HepG2 (cell line): ENCODE results near the gene NHERF2. TPM values are rescaled to one million over a fixed set of nuclear protein-coding genes. Genes with fewer than 3 reads are reported as not detected.

Experiments used
- ARID5B ChIP-seq: IDR thresholded peaks from 2 replicates; pipeline ENCODE4 v1.4.0; 2020; ENCODE audit warnings: mild to moderate bottlenecking, missing genetic modification reagents
- ATM ChIP-seq: fragments of 450-650 bp; IDR thresholded peaks from 2 replicates; pipeline ENCODE4 v1.7.1; 2017; ENCODE audit warnings: mild to moderate bottlenecking, borderline replicate concordance
- CHD2 ChIP-seq: IDR thresholded peaks from 2 replicates; pipeline ENCODE4 v1.6.1; 2011; ENCODE audit warnings: low read depth, low read length, improper control_type of control experiment
- GATAD1 ChIP-seq: IDR thresholded peaks from 2 replicates; pipeline ENCODE4 v1.6.1; 2016; ENCODE audit warnings: missing genetic modification reagents, missing compliant biosample characterization
- HOXA3 ChIP-seq: sonication (generic); formaldehyde crosslinking; IDR thresholded peaks from 2 replicates; pipeline ENCODE4 v1.5.0; 2020; ENCODE audit warnings: missing genetic modification reagents
- POLR2AphosphoS2 ChIP-seq: IDR thresholded peaks from 2 replicates; pipeline ENCODE4 v1.6.1; 2011; ENCODE audit warnings: low read depth, low read length, improper control_type of control experiment
- RNF2 ChIP-seq: fragments of 450-650 bp; conservative IDR thresholded peaks from 2 replicates; pipeline ENCODE4 v1.6.1; 2016; ENCODE audit warnings: low read depth
- SAP130 ChIP-seq: IDR thresholded peaks from 2 replicates; pipeline ENCODE4 v1.6.1; 2016; ENCODE audit warnings: low read depth
- TARDBP ChIP-seq: sonication (generic); formaldehyde crosslinking; IDR thresholded peaks from 2 replicates; pipeline ENCODE4 v1.8.0; 2022; ENCODE audit warnings: mild to moderate bottlenecking, missing genetic modification reagents
- TOPORS ChIP-seq: sonication (generic); formaldehyde crosslinking; IDR thresholded peaks from 2 replicates; pipeline ENCODE4 v1.8.0; 2023; ENCODE audit warnings: mild to moderate bottlenecking, missing genetic modification reagents
- TRIM24 ChIP-seq: sonication (generic); formaldehyde crosslinking; IDR thresholded peaks from 2 replicates; pipeline ENCODE4 v1.8.0; 2022; ENCODE audit warnings: mild to moderate bottlenecking, missing genetic modification reagents
- ZFP36L1 ChIP-seq: sonication (generic); formaldehyde crosslinking; IDR thresholded peaks from 2 replicates; pipeline ENCODE4 v1.8.0; 2022; ENCODE audit warnings: mild to moderate bottlenecking, missing genetic modification reagents, moderate library complexity
- ZKSCAN8 ChIP-seq: IDR thresholded peaks from 2 replicates; pipeline ENCODE4 v1.6.1; 2016; ENCODE audit warnings: borderline replicate concordance, missing genetic modification reagents, missing compliant biosample characterization
- ZNF10 ChIP-seq: sonication (generic); formaldehyde crosslinking; IDR thresholded peaks from 2 replicates; pipeline ENCODE4 v1.4.0; 2020; ENCODE audit warnings: mild to moderate bottlenecking, low read depth, missing genetic modification reagents, borderline replicate concordance
- ZNF263 ChIP-seq: sonication (generic); formaldehyde crosslinking; IDR thresholded peaks from 2 replicates; pipeline ENCODE4 v1.4.0; 2020; ENCODE audit warnings: missing genetic modification reagents
- ZNF280D ChIP-seq: sonication (generic); formaldehyde crosslinking; IDR thresholded peaks from 2 replicates; pipeline ENCODE4 v1.5.1; 2020; ENCODE audit warnings: mild to moderate bottlenecking, missing genetic modification reagents
- ZNF747 ChIP-seq: sonication (generic); formaldehyde crosslinking; IDR thresholded peaks from 2 replicates; pipeline ENCODE4 v1.8.1; 2023; ENCODE audit warnings: missing genetic modification reagents, mild to moderate bottlenecking, borderline replicate concordance
- ZNF770 ChIP-seq: sonication (generic); formaldehyde crosslinking; IDR thresholded peaks from 2 replicates; pipeline ENCODE4 v1.5.0; 2020; ENCODE audit warnings: mild to moderate bottlenecking, missing genetic modification reagents
- ZNF83 ChIP-seq: sonication (generic); formaldehyde crosslinking; IDR thresholded peaks from 2 replicates; pipeline ENCODE4 v1.4.0; 2020; ENCODE audit warnings: missing genetic modification reagents, mild to moderate bottlenecking, borderline replicate concordance
- ZSCAN22 ChIP-seq: sonication (generic); formaldehyde crosslinking; IDR thresholded peaks from 2 replicates; pipeline ENCODE4 v1.4.0; 2020; ENCODE audit warnings: mild to moderate bottlenecking, missing genetic modification reagents
- polyA plus RNA-seq, 8 experiments: library from polyadenylated mRNA; depleted of rRNA in 3 of 8; stranded (reverse) in 7 of 8; unstranded in 1 of 8; fragments of >200 nt; fragmentation: Illumina TruSeq in 4 of 8; extraction: Trizol in 4 of 8; gene quantifications; 2 replicates each; pipeline versions ENCODE4 v1.2.1 to v1.2.3, GENCODE V29; 2011 to 2016; ENCODE audit warnings: low read depth in 4 of 8, missing spikeins in 1 of 8, mixed read lengths in 1 of 8; ENCODE audit not compliant: insufficient read depth in 1 of 8
- total RNA-seq, 5 experiments: library from RNA; depleted of rRNA; stranded (reverse); fragments of >200 nt; fragmentation: Illumina TruSeq; extraction: Trizol; gene quantifications; 2 replicates each; pipeline ENCODE4 v1.2.3, GENCODE V29; 2016; ENCODE audit warnings: low read depth in 1 of 5

NHERF2 gene
- total and polyA plus RNA-seq, 2 of the 13 experiments (the other 11 are each of a cell fraction or from before 2014, with no cell fraction given): 23.7 to 39.3 TPM

DNA sequence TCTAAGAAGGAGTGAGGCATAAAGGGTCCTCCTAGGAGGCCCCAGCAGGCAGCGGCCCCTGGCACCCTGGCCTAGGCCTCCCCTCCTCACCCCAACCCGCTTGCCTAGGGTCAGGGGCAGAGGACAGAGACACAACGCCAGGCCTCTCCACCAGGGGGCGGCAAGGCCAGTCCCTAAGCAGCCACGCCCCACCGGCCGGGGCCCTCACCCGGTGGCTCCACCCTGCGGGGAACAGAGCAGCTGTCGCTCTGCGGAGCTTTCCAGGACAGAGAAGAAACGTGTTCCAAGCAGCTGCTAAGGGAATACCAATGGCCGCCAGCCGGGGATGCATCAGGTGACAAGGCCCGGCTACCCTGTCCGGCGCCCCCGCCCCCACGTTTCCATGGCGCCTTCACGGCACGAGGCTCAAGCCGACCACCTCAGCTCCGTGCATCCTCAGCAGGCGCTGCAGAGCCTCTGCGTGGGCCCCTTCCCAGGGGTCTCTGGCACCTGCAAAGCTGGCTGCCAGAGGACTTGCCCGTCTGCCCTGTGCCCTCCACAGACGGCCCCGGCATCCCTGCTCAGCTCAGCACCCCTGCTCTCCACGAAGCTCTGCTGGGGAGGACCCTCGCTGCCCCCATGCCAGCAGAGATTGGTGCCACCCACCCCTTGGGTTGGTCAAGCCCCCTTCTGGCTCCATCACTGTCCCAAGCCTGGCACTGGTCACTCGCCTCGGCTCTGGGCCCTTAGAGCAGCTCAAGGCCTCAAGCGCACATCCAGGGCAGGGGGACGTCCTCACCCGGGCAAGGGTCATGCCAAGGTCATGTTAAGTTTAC is 22.7 kb upstream of the NHERF2 start (continued):
- TF ChIP-seq ARID5B (CRISPR knock-in tag): peak; percentile 41; the same call in 1 of the 2 replicates
- TF ChIP-seq ATM: no peak
- TF ChIP-seq ZNF747 (CRISPR knock-in tag): peak; percentile 54; the same call in 1 of the 2 replicates
- TF ChIP-seq GATAD1: 0 out of 2 replicates have a peak, but pooled peaks have one; percentile 47
- TF ChIP-seq ZNF263 (CRISPR knock-in tag): no peak
- TF ChIP-seq ZNF10 (CRISPR knock-in tag): no peak
- no peak for TF ChIP-seq RNF2
- TF ChIP-seq TARDBP: peak; percentile 58; the same call in 1 of the 2 replicates
- no peak for TF ChIP-seq TRIM24
- TF ChIP-seq TOPORS (CRISPR knock-in tag): no peak
- TF ChIP-seq ZSCAN22 (CRISPR knock-in tag): no peak
- TF ChIP-seq ZNF83 (CRISPR knock-in tag): no peak
- TF ChIP-seq SAP130: peak; percentile 92
- no peak for TF ChIP-seq POLR2AphosphoS2
- TF ChIP-seq CHD2: no peak; the same call in 1 of the 2 replicates
- TF ChIP-seq ZNF280D (CRISPR knock-in tag): 0 out of 2 replicates have a peak, but pooled peaks have one; percentile 59
- peak; percentile 68; the same call in 1 of the 2 replicates for TF ChIP-seq ZKSCAN8
- TF ChIP-seq ZFP36L1 (CRISPR knock-in tag): no peak
- peak; percentile 77 for TF ChIP-seq HOXA3 (CRISPR knock-in tag)
- peak; percentile 74 for TF ChIP-seq ZNF770
